Measurements from ENCODE around the gene GNAT3. TPM values are rescaled to one million over a fixed set of nuclear protein-coding genes. Genes with fewer than 3 reads are reported as not detected.

The GNAT3 gene
- total and polyA plus RNA-seq, 2 donors (not counting 3 experiments of a cell fraction or from before 2014, with no cell fraction given): not detected

GRCh38 chr7:80524693-80525092 lies 12.8 kb upstream of the GNAT3 start:
- Histone ChIP-seq H3K9me3 (replicated peaks; ENCODE audit: control insufficient read depth, insufficient read depth, low read length) (no peaks in the 10 kb centered on the region), H3K79me2 (ENCODE audit: control insufficient read depth, insufficient read depth, low read length) (no peaks in the 10 kb centered on the region), H3K9me1 (replicated peaks; ENCODE audit: control insufficient read depth, extremely low read depth, insufficient read depth, low read length) (no peaks in the 10 kb centered on the region), H4K20me1 (replicated peaks; ENCODE audit: control insufficient read depth, extremely low read depth, insufficient read depth, low read length) (no peaks in the 10 kb centered on the region), H3K4me3 (replicated peaks in 1 of 3; ENCODE audit: insufficient read depth in 1 of 3, low read depth in 1 of 3, low read length in 3 of 3) (no peak overlapping the region), H3K4me1 (ENCODE audit: control insufficient read depth, extremely low read depth, insufficient read depth, low read length) (no peaks in the 10 kb centered on the region), H2AFZ (ENCODE audit: low read depth, low read length) (no peak overlapping the region), H3K27ac (ENCODE audit: insufficient read depth, low read depth, low read length) (no peak overlapping the region), H3K36me3 (ENCODE audit: control insufficient read depth in 2 of 2, extremely low read depth in 1 of 2, insufficient read depth in 2 of 2, low read length in 2 of 2) (no peaks in the 10 kb centered on the region), H3K9ac (replicated peaks; ENCODE audit: extremely low read depth, insufficient read depth, low read length) (no peak overlapping the region), H3K27me3 (ENCODE audit: control insufficient read depth in 2 of 2, insufficient read depth in 2 of 2, low read length in 2 of 2) (no peaks in the 10 kb centered on the region), H3K4me2 (ENCODE audit: insufficient read depth, low read length) (no peak overlapping the region)
- TF ChIP-seq GATA2 (IDR thresholded peaks at IDR 0.05; ENCODE audit: insufficient read depth, insufficient read length, low read depth, low read length): no peak
- no peak for TF ChIP-seq MYC (IDR thresholded peaks at IDR 0.05; ENCODE audit: low read depth, low read length)
- no peak for TF ChIP-seq POLR2A (IDR thresholded peaks at IDR 0.05; ENCODE audit: low read depth, low read length)
- TF ChIP-seq POLR2AphosphoS5 (IDR thresholded peaks at IDR 0.05; ENCODE audit: insufficient read depth, low read depth, low read length): no peak
- TF ChIP-seq EZH2 (IDR thresholded peaks at IDR 0.05; ENCODE audit: borderline replicate concordance, low read depth, low read length, severe bottlenecking): no peak
- no TSS peak for BruUV-seq (replicated peaks)
- POLR2A ChIA-PET: no interaction called here
- CTCF ChIA-PET: no interaction called here
- FAIRE-seq (no peak), DNase-seq (ENCODE audit: low read depth, low spot score) (no peak)
- intact Hi-C loops (cut with micrococcal nuclease) (no loop called here), dilution Hi-C loops (cut with MboI; ENCODE audit: extremely low pct_ligation_motif_present, low sequenced_read_pairs) (no loop called here)

- no peak overlapping the region for H3K4me2 ChIP-seq (ENCODE audit: insufficient read depth, low read length)
- no peaks in the 10 kb centered on the region for H3K4me1 ChIP-seq (ENCODE audit: control insufficient read depth, extremely low read depth, insufficient read depth, low read length)
- H3K27ac ChIP-seq (ENCODE audit: insufficient read depth, low read depth, low read length): no peak overlapping the region
- ChIA-PET CTCF (interaction anchor here (1.1 kb wide), 1 partner anchor 23 kb away, joined by 3 read pairs; no protein-coding TSS in a partner anchor), POLR2A (no interaction called here)
- no peaks in the 10 kb centered on the region for H3K27me3 ChIP-seq (ENCODE audit: control insufficient read depth in 2 of 2, insufficient read depth in 2 of 2, low read length in 2 of 2)
- H3K36me3 ChIP-seq (ENCODE audit: control insufficient read depth in 2 of 2, extremely low read depth in 1 of 2, insufficient read depth in 2 of 2, low read length in 2 of 2): no peaks in the 10 kb centered on the region
- no peaks in the 10 kb centered on the region for H4K20me1 ChIP-seq (replicated peaks; ENCODE audit: control insufficient read depth, extremely low read depth, insufficient read depth, low read length)
- no peaks in the 10 kb centered on the region for H3K9me3 ChIP-seq (replicated peaks; ENCODE audit: control insufficient read depth, insufficient read depth, low read length)
- DNase-seq (ENCODE audit: low read depth, low spot score) (no peak), FAIRE-seq (no peak)
- dilution Hi-C loops (cut with MboI; ENCODE audit: extremely low pct_ligation_motif_present, low sequenced_read_pairs) (no loop called here), intact Hi-C loops (cut with micrococcal nuclease) (no loop called here)
- H2AFZ ChIP-seq (ENCODE audit: low read depth, low read length): no peak overlapping the region
- no peaks in the 10 kb centered on the region for H3K9me1 ChIP-seq (replicated peaks; ENCODE audit: control insufficient read depth, extremely low read depth, insufficient read depth, low read length)
- no peak overlapping the region for H3K9ac ChIP-seq (replicated peaks; ENCODE audit: extremely low read depth, insufficient read depth, low read length)
- no peak overlapping the region for H3K4me3 ChIP-seq (replicated peaks in 1 of 3; ENCODE audit: insufficient read depth in 1 of 3, low read depth in 1 of 3, low read length in 3 of 3)
- no peaks in the 10 kb centered on the region for H3K79me2 ChIP-seq (ENCODE audit: control insufficient read depth, insufficient read depth, low read length)
- no TSS peak for BruUV-seq (replicated peaks)
- TF ChIP-seq FOS (IDR thresholded peaks at IDR 0.05; ENCODE audit: borderline replicate concordance, insufficient read depth, low read length) (no peak), POLR2AphosphoS5 (IDR thresholded peaks at IDR 0.05; ENCODE audit: insufficient read depth, low read depth, low read length) (no peak), CTCF (IDR thresholded peaks at IDR 0.05; ENCODE audit: extremely low read depth in 1 of 2, insufficient read depth in 1 of 2, low read depth in 1 of 2, low read length in 2 of 2) (no peak), GATA2 (IDR thresholded peaks at IDR 0.05; ENCODE audit: insufficient read depth, insufficient read length, low read depth, low read length) (no peak), JUN (IDR thresholded peaks at IDR 0.05; ENCODE audit: borderline replicate concordance, insufficient read depth, insufficient read length, low read depth) (no peak), MYC (IDR thresholded peaks at IDR 0.05; ENCODE audit: low read depth, low read length) (no peak), MAX (IDR thresholded peaks at IDR 0.05; ENCODE audit: insufficient read depth, insufficient read length) (no peak), POLR2A (IDR thresholded peaks at IDR 0.05; ENCODE audit: low read depth, low read length) (no peak), EZH2 (IDR thresholded peaks at IDR 0.05; ENCODE audit: borderline replicate concordance, low read depth, low read length, severe bottlenecking) (no peak)
Observed at GRCh38 chr7:80521809-80522208, 9.9 kb upstream of the GNAT3 start.

Data from endothelial cell of umbilical vein (primary cell).